ENCODE results near the gene CAMTA1.

The CAMTA1 gene

GRCh38 chr1:7265771-7266371 is 480.6 kb downstream of the CAMTA1 start:
- H3K4me1 ChIP-seq (ENCODE audit: control insufficient read depth in 1 of 2, insufficient read depth in 2 of 2, low read length in 2 of 2) = peaks cover 0 to 21% of the 10 kb centered on the region in 2 donors
- H3K36me3 ChIP-seq (ENCODE audit: control insufficient read depth in 1 of 2, insufficient read depth in 2 of 2, low read length in 2 of 2) = no peaks in the 10 kb centered on the region
- no peak overlapping the region for H3K4me3 ChIP-seq (ENCODE audit: low read depth in 1 of 2, low read length in 2 of 2)
- H3K27me3 ChIP-seq (ENCODE audit: low read depth, low read length) = no peaks in the 10 kb centered on the region
- no peak overlapping the region for H3K27ac ChIP-seq (ENCODE audit: low read length)
- peaks cover 4 to 16% of the 10 kb centered on the region in 2 donors for H3K9me3 ChIP-seq (ENCODE audit: control insufficient read depth in 1 of 2, low read length in 2 of 2)

DNA sequence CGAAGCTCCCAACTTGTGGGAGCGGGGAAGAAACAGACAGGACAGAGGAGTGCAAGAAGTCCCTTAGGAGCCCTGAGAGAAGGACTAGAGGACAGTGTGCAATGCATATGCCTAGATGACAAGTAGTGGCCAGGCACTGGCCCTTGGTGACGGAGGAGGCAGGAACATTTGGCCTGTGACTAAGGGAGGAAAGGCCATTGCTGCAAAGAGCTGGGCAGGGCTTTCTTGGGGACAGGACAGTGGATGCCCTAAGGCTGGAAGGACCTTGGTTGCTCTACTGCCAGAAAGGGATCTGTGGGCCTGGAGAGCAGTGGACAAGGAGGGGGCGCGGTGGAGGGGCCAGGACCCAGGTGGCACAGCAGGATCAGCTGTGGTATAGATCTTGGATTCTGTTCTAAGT is 481.3 kb downstream of the CAMTA1 start:
- Histone ChIP-seq H3K9me3 (ENCODE audit: control insufficient read depth in 1 of 2, low read length in 2 of 2) (peaks cover 4 to 16% of the 10 kb centered on the region in 2 donors), H3K27me3 (ENCODE audit: low read depth, low read length) (no peaks in the 10 kb centered on the region), H3K4me1 (ENCODE audit: control insufficient read depth in 1 of 2, insufficient read depth in 2 of 2, low read length in 2 of 2) (peaks cover 0 to 21% of the 10 kb centered on the region in 2 donors), H3K36me3 (ENCODE audit: control insufficient read depth in 1 of 2, insufficient read depth in 2 of 2, low read length in 2 of 2) (no peaks in the 10 kb centered on the region), H3K4me3 (ENCODE audit: low read depth in 1 of 2, low read length in 2 of 2) (no peak overlapping the region), H3K27ac (ENCODE audit: low read length) (peak overlapping the region; percentile 35)

GRCh38 chr1:7267493-7267892 is 482.2 kb downstream of the CAMTA1 start:
- Histone ChIP-seq H3K27me3 (ENCODE audit: low read depth, low read length) (no peaks in the 10 kb centered on the region), H3K27ac (ENCODE audit: low read length) (no peak overlapping the region), H3K4me3 (ENCODE audit: low read depth in 1 of 2, low read length in 2 of 2) (no peak overlapping the region), H3K9me3 (ENCODE audit: control insufficient read depth in 1 of 2, low read length in 2 of 2) (peaks cover 4 to 16% of the 10 kb centered on the region in 2 donors), H3K36me3 (ENCODE audit: control insufficient read depth in 1 of 2, insufficient read depth in 2 of 2, low read length in 2 of 2) (no peaks in the 10 kb centered on the region), H3K4me1 (ENCODE audit: control insufficient read depth in 1 of 2, insufficient read depth in 2 of 2, low read length in 2 of 2) (peaks cover 0 to 21% of the 10 kb centered on the region in 2 donors)

DNA sequence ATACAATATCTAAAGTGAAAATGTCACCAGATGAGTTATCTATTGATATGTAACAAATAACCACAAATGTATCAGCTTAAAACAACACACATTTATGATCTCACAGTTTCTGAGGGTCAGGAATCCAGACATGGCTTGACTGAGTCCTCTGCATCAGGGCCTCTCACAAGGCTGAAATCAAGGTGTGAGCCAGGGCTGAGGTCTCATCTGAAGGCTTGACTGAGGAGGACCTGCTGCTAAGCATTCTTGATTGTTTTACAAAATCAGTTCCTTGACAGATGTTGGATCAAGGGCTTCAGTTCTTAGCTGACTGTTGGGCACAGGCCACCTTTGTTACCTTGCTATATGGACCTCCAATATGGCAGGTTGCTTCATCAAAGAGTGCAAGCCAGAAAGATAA is 483.7 kb downstream of the CAMTA1 start:
- Histone ChIP-seq H3K27ac (ENCODE audit: low read length) (no peak overlapping the region), H3K4me3 (ENCODE audit: low read depth in 1 of 2, low read length in 2 of 2) (no peak overlapping the region), H3K27me3 (ENCODE audit: low read depth, low read length) (no peaks in the 10 kb centered on the region), H3K36me3 (ENCODE audit: control insufficient read depth in 1 of 2, insufficient read depth in 2 of 2, low read length in 2 of 2) (no peaks in the 10 kb centered on the region), H3K9me3 (ENCODE audit: control insufficient read depth in 1 of 2, low read length in 2 of 2) (peaks cover 4 to 16% of the 10 kb centered on the region in 2 donors), H3K4me1 (ENCODE audit: control insufficient read depth in 1 of 2, insufficient read depth in 2 of 2, low read length in 2 of 2) (peaks cover 0 to 14% of the 10 kb centered on the region in 2 donors)

GRCh38 chr1:7269525-7269924 is 484.3 kb downstream of the CAMTA1 start:
- H3K4me1 ChIP-seq (ENCODE audit: control insufficient read depth in 1 of 2, insufficient read depth in 2 of 2, low read length in 2 of 2) = peaks cover 0 to 11% of the 10 kb centered on the region in 2 donors
- H3K27me3 ChIP-seq (ENCODE audit: low read depth, low read length) = no peaks in the 10 kb centered on the region
- H3K4me3 ChIP-seq (ENCODE audit: low read depth in 1 of 2, low read length in 2 of 2) = no peak overlapping the region
- H3K36me3 ChIP-seq (ENCODE audit: control insufficient read depth in 1 of 2, insufficient read depth in 2 of 2, low read length in 2 of 2) = no peaks in the 10 kb centered on the region
- no peak overlapping the region for H3K27ac ChIP-seq (ENCODE audit: low read length)
- H3K9me3 ChIP-seq (ENCODE audit: control insufficient read depth in 1 of 2, low read length in 2 of 2) = peaks cover 4 to 16% of the 10 kb centered on the region in 2 donors

- Histone ChIP-seq H3K9me3 (ENCODE audit: control insufficient read depth in 1 of 2, low read length in 2 of 2) (peaks cover 0 to 13% of the 10 kb centered on the region in 2 donors), H3K36me3 (ENCODE audit: control insufficient read depth in 1 of 2, insufficient read depth in 2 of 2, low read length in 2 of 2) (no peaks in the 10 kb centered on the region), H3K4me3 (ENCODE audit: low read depth in 1 of 2, low read length in 2 of 2) (no peak overlapping the region), H3K4me1 (ENCODE audit: control insufficient read depth in 1 of 2, insufficient read depth in 2 of 2, low read length in 2 of 2) (no peaks in the 10 kb centered on the region), H3K27me3 (ENCODE audit: low read depth, low read length) (no peaks in the 10 kb centered on the region), H3K27ac (ENCODE audit: low read length) (no peak overlapping the region)
These were observed 489.0 kb downstream of the CAMTA1 start for GRCh38 chr1:7274256-7274655.

DNA sequence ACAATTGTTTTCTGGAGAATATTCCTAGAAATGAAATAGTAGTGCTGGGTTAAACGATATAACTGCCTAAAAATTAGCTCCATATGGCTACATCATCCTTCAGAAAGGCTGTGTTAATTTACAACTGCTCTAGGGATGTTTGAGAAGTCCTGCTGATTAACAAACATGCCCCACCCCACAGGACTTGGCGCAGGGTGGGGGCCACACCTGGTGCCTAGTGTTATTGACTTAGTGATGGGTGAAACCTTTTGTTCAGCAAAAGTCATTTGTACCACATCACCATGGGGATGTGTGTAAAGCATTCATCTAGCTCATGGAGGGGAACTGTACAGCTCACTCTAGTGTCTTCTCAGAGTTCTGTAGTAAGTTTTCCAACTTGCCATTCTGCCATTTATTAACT is 492.8 kb downstream of the CAMTA1 start:
- Histone ChIP-seq H3K36me3 (ENCODE audit: control insufficient read depth in 1 of 2, insufficient read depth in 2 of 2, low read length in 2 of 2) (no peaks in the 10 kb centered on the region), H3K27ac (ENCODE audit: low read length) (no peak overlapping the region), H3K9me3 (ENCODE audit: control insufficient read depth in 1 of 2, low read length in 2 of 2) (peaks cover 0 to 6% of the 10 kb centered on the region in 2 donors), H3K4me1 (ENCODE audit: control insufficient read depth in 1 of 2, insufficient read depth in 2 of 2, low read length in 2 of 2) (no peaks in the 10 kb centered on the region), H3K27me3 (ENCODE audit: low read depth, low read length) (no peaks in the 10 kb centered on the region), H3K4me3 (ENCODE audit: low read depth in 1 of 2, low read length in 2 of 2) (no peak overlapping the region)

- Histone ChIP-seq H3K4me3 (ENCODE audit: low read depth in 1 of 2, low read length in 2 of 2) (no peak overlapping the region), H3K4me1 (ENCODE audit: control insufficient read depth in 1 of 2, insufficient read depth in 2 of 2, low read length in 2 of 2) (no peaks in the 10 kb centered on the region), H3K36me3 (ENCODE audit: control insufficient read depth in 1 of 2, insufficient read depth in 2 of 2, low read length in 2 of 2) (no peaks in the 10 kb centered on the region), H3K9me3 (ENCODE audit: control insufficient read depth in 1 of 2, low read length in 2 of 2) (peaks cover 0 to 6% of the 10 kb centered on the region in 2 donors), H3K27ac (ENCODE audit: low read length) (no peak overlapping the region), H3K27me3 (ENCODE audit: low read depth, low read length) (no peaks in the 10 kb centered on the region)
These were observed 493.8 kb downstream of the CAMTA1 start for GRCh38 chr1:7278827-7279765.

- Histone ChIP-seq H3K4me1 (ENCODE audit: control insufficient read depth in 1 of 2, insufficient read depth in 2 of 2, low read length in 2 of 2) (no peaks in the 10 kb centered on the region), H3K27me3 (ENCODE audit: low read depth, low read length) (no peaks in the 10 kb centered on the region), H3K27ac (ENCODE audit: low read length) (no peak overlapping the region), H3K9me3 (ENCODE audit: control insufficient read depth in 1 of 2, low read length in 2 of 2) (peaks cover 0 to 6% of the 10 kb centered on the region in 2 donors), H3K36me3 (ENCODE audit: control insufficient read depth in 1 of 2, insufficient read depth in 2 of 2, low read length in 2 of 2) (no peaks in the 10 kb centered on the region), H3K4me3 (ENCODE audit: low read depth in 1 of 2, low read length in 2 of 2) (no peak overlapping the region)
These were observed 494.5 kb downstream of the CAMTA1 start for GRCh38 chr1:7279769-7280168.

DNA sequence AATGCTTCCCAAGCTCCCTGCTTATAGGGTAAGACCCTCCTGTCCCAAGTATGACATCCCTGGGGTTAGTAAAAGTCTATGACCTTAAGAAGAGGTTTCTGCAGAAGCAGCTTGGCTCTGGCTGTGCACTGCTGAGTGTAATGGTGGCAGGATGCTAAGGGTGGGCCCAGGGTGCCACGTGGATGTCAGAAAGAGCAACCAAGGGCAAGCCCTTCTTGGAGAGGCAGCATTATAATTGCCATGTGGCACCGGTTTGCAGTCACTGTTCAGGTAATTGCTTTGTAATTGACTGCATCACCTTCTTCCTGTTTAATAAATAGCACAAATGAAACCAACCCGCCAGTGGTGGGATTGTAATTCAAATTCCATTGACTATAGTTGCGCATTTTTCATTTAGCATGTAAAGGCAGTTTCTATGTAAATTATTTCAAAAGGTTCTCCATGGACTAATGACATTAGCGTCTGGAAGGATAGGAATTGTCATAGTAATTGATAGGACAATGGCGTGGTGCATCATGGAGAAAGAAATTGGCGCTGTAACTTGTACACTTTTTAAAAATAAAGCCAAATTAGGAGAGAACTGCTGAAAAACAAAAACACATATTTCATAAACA is 495.2 kb downstream of the CAMTA1 start:
- Histone ChIP-seq H3K9me3 (ENCODE audit: control insufficient read depth in 1 of 2, low read length in 2 of 2) (peaks cover 0 to 6% of the 10 kb centered on the region in 2 donors), H3K4me1 (ENCODE audit: control insufficient read depth in 1 of 2, insufficient read depth in 2 of 2, low read length in 2 of 2) (no peaks in the 10 kb centered on the region), H3K27me3 (ENCODE audit: low read depth, low read length) (no peaks in the 10 kb centered on the region), H3K27ac (ENCODE audit: low read length) (no peak overlapping the region), H3K4me3 (ENCODE audit: low read depth in 1 of 2, low read length in 2 of 2) (no peak overlapping the region), H3K36me3 (ENCODE audit: control insufficient read depth in 1 of 2, insufficient read depth in 2 of 2, low read length in 2 of 2) (no peaks in the 10 kb centered on the region)

- H3K27me3 ChIP-seq (ENCODE audit: low read depth, low read length) = no peaks in the 10 kb centered on the region
- H3K4me3 ChIP-seq (ENCODE audit: low read depth in 1 of 2, low read length in 2 of 2) = no peak overlapping the region
- H3K36me3 ChIP-seq (ENCODE audit: control insufficient read depth in 1 of 2, insufficient read depth in 2 of 2, low read length in 2 of 2) = no peaks in the 10 kb centered on the region
- H3K27ac ChIP-seq (ENCODE audit: low read length) = no peak overlapping the region
- H3K4me1 ChIP-seq (ENCODE audit: control insufficient read depth in 1 of 2, insufficient read depth in 2 of 2, low read length in 2 of 2) = no peaks in the 10 kb centered on the region
- peaks cover 0 to 6% of the 10 kb centered on the region in 2 donors for H3K9me3 ChIP-seq (ENCODE audit: control insufficient read depth in 1 of 2, low read length in 2 of 2)
These were observed 496.6 kb downstream of the CAMTA1 start for GRCh38 chr1:7281821-7282220.

Measured in muscle layer of duodenum (tissue), 2 donors.